Panc1 (cell line): ENCODE results near the gene SLC3A2.

ENCODE experiments used
- POLR2AphosphoS5 ChIP-seq: IDR thresholded peaks from 2 replicates; pipeline ENCODE4 v1.6.1; 2012; ENCODE audit warnings: mild to moderate bottlenecking, low read depth, low read length, moderate library complexity
- SIN3A ChIP-seq: IDR thresholded peaks from 2 replicates; pipeline ENCODE4 v1.6.1; 2012; ENCODE audit warnings: low read depth, mild to moderate bottlenecking, low read length, moderate library complexity, borderline replicate concordance; ENCODE audit not compliant: insufficient read depth
- TCF7L2 ChIP-seq: IDR thresholded peaks from 2 replicates; pipeline ENCODE4 v1.6.1; 2011; ENCODE audit warnings: mild to moderate bottlenecking, low read depth, low read length, inconsistent platforms
- TF ChIP-seq, protein P1 (sequence below), 2 experiments: IDR thresholded peaks; 2 replicates each; pipeline ENCODE4 v1.6.1; 2011 to 2012; ENCODE audit warnings: low read depth in 2 of 2, control low read depth in 1 of 2, low read length in 1 of 2, mild to moderate bottlenecking in 1 of 2, moderate library complexity in 1 of 2; ENCODE audit not compliant: insufficient read depth in 1 of 2
- TF ChIP-seq, protein P2 (sequence below): fragments of 450-650 bp; IDR thresholded peaks from 2 replicates; pipeline ENCODE4 v1.5.1; 2017; ENCODE audit warnings: mild to moderate bottlenecking

DNA sequence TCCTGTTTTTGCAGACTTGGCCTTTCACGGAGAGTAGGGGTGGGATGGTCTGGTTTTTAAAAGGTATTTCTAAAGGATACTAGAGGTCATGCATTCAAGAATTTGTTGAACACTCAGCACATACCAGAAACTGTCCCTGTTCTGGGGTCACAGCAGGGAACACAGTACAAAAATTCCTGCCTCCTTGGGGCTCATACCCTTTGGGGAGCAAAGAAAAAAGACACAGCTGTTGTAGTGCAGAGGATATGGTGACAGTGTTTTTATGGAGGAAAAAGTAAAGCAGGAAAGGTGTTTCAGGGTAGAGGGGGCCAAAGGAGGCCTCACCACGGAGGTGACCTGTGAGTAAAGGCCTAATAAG lies 8.4 kb downstream of the SLC3A2 start:
- TF ChIP-seq, protein P1, sequence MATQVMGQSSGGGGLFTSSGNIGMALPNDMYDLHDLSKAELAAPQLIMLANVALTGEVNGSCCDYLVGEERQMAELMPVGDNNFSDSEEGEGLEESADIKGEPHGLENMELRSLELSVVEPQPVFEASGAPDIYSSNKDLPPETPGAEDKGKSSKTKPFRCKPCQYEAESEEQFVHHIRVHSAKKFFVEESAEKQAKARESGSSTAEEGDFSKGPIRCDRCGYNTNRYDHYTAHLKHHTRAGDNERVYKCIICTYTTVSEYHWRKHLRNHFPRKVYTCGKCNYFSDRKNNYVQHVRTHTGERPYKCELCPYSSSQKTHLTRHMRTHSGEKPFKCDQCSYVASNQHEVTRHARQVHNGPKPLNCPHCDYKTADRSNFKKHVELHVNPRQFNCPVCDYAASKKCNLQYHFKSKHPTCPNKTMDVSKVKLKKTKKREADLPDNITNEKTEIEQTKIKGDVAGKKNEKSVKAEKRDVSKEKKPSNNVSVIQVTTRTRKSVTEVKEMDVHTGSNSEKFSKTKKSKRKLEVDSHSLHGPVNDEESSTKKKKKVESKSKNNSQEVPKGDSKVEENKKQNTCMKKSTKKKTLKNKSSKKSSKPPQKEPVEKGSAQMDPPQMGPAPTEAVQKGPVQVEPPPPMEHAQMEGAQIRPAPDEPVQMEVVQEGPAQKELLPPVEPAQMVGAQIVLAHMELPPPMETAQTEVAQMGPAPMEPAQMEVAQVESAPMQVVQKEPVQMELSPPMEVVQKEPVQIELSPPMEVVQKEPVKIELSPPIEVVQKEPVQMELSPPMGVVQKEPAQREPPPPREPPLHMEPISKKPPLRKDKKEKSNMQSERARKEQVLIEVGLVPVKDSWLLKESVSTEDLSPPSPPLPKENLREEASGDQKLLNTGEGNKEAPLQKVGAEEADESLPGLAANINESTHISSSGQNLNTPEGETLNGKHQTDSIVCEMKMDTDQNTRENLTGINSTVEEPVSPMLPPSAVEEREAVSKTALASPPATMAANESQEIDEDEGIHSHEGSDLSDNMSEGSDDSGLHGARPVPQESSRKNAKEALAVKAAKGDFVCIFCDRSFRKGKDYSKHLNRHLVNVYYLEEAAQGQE (IDR thresholded peaks at IDR 0.05; ENCODE audit: insufficient read depth in 1 of 2, low read depth in 2 of 2, low read length in 1 of 2) = no peak
- TF ChIP-seq, protein P2, sequence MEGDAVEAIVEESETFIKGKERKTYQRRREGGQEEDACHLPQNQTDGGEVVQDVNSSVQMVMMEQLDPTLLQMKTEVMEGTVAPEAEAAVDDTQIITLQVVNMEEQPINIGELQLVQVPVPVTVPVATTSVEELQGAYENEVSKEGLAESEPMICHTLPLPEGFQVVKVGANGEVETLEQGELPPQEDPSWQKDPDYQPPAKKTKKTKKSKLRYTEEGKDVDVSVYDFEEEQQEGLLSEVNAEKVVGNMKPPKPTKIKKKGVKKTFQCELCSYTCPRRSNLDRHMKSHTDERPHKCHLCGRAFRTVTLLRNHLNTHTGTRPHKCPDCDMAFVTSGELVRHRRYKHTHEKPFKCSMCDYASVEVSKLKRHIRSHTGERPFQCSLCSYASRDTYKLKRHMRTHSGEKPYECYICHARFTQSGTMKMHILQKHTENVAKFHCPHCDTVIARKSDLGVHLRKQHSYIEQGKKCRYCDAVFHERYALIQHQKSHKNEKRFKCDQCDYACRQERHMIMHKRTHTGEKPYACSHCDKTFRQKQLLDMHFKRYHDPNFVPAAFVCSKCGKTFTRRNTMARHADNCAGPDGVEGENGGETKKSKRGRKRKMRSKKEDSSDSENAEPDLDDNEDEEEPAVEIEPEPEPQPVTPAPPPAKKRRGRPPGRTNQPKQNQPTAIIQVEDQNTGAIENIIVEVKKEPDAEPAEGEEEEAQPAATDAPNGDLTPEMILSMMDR = no peak
- TF ChIP-seq POLR2AphosphoS5 (no peak), SIN3A (no peak), TCF7L2 (no peak)
